Mesenchymal stem cell (in vitro differentiated cells and primary cell): ENCODE data around the gene PRND.

ENCODE experiments used
- DNase-seq: peaks from one replicate; pipeline ENCODE4 v3.0.0-alpha.2; 2013
- H2AFZ ChIP-seq: one replicate; pipeline ENCODE4 v1.6.1; 2013; ENCODE audit warnings: low read depth, mild to moderate bottlenecking, control low read depth, inconsistent platforms, low read length, moderate library complexity
- H2AK5ac ChIP-seq: 2 replicates; pipeline ENCODE4 v1.6.1; 2013; ENCODE audit warnings: low read length, moderate library complexity, mild to moderate bottlenecking, inconsistent platforms; ENCODE audit not compliant: severe bottlenecking
- H2BK120ac ChIP-seq: one replicate; pipeline ENCODE4 v1.6.1; 2013; ENCODE audit warnings: low read depth, mild to moderate bottlenecking, inconsistent platforms, low read length, moderate library complexity
- H2BK12ac ChIP-seq, 2 experiments: one replicate each; pipeline ENCODE4 v1.6.1; 2013; ENCODE audit warnings: inconsistent platforms in 2 of 2, low read length in 2 of 2, mild to moderate bottlenecking in 2 of 2, moderate library complexity in 2 of 2, control low read depth in 1 of 2
- H2BK15ac ChIP-seq: one replicate; pipeline ENCODE4 v1.6.1; 2013; ENCODE audit warnings: mild to moderate bottlenecking, low read depth, inconsistent platforms; ENCODE audit not compliant: poor library complexity, severe bottlenecking
- H2BK5ac ChIP-seq: 2 replicates; pipeline ENCODE4 v1.6.1; 2013; ENCODE audit warnings: low read depth, mild to moderate bottlenecking, low read length, control low read depth, inconsistent platforms; ENCODE audit not compliant: poor library complexity, severe bottlenecking
- H3K14ac ChIP-seq, 2 experiments: one replicate each; pipeline ENCODE4 v1.6.1; 2013; ENCODE audit warnings: inconsistent platforms in 2 of 2, low read length in 2 of 2, control low read depth in 1 of 2, mild to moderate bottlenecking in 1 of 2, moderate library complexity in 1 of 2
- H3K18ac ChIP-seq, 2 experiments: one replicate each; pipeline ENCODE4 v1.6.1; 2013; ENCODE audit warnings: inconsistent platforms in 2 of 2, low read length in 2 of 2, control low read depth in 1 of 2, low read depth in 1 of 2, mild to moderate bottlenecking in 1 of 2
- H3K23ac ChIP-seq, 2 experiments: one replicate each; pipeline ENCODE4 v1.6.1; 2013; ENCODE audit warnings: inconsistent platforms in 2 of 2, low read length in 2 of 2, mild to moderate bottlenecking in 2 of 2, moderate library complexity in 2 of 2, control low read depth in 1 of 2
- H3K27ac ChIP-seq: 2 replicates; pipeline ENCODE4 v1.5.1; 2013; ENCODE audit warnings: mild to moderate bottlenecking, moderate library complexity, low read length, control low read depth, inconsistent platforms; ENCODE audit not compliant: poor library complexity, severe bottlenecking
- H3K27me3 ChIP-seq, 2 experiments: 2 replicates each; pipeline versions ENCODE4 v1.6.1 to v1.7.0; 2013; ENCODE audit warnings: low read length in 2 of 2, mild to moderate bottlenecking in 2 of 2, moderate library complexity in 2 of 2, control low read depth in 1 of 2, inconsistent platforms in 1 of 2; ENCODE audit not compliant: control insufficient read depth in 1 of 2, insufficient read depth in 1 of 2
- H3K36me3 ChIP-seq, 2 experiments: 2 replicates each; pipeline versions ENCODE4 v1.6.1 to v1.7.0; 2013; ENCODE audit warnings: low read length in 2 of 2, control low read depth in 1 of 2, inconsistent platforms in 1 of 2, low read depth in 1 of 2, mild to moderate bottlenecking in 1 of 2; ENCODE audit not compliant: insufficient read depth in 2 of 2, control insufficient read depth in 1 of 2
- H3K4ac ChIP-seq, 2 experiments: one replicate each; pipeline ENCODE4 v1.6.1; 2013; ENCODE audit warnings: inconsistent platforms in 2 of 2, low read length in 2 of 2, mild to moderate bottlenecking in 2 of 2, moderate library complexity in 2 of 2, control low read depth in 1 of 2, low read depth in 1 of 2
- H3K4me1 ChIP-seq: 2 replicates; pipeline ENCODE4 v1.6.1; 2013; ENCODE audit warnings: low read depth, low read length, control low read depth; ENCODE audit not compliant: control insufficient read depth, insufficient read depth
- H3K4me2 ChIP-seq: 2 replicates; pipeline ENCODE4 v1.6.1; 2013; ENCODE audit warnings: low read length, mild to moderate bottlenecking, inconsistent platforms; ENCODE audit not compliant: poor library complexity, severe bottlenecking
- H3K4me3 ChIP-seq, 2 experiments: 2 replicates each; pipeline versions ENCODE4 v1.5.1 to v1.7.0; 2013; ENCODE audit warnings: low read length in 2 of 2, mild to moderate bottlenecking in 2 of 2, control low read depth in 1 of 2, low read depth in 1 of 2; ENCODE audit not compliant: insufficient read depth in 1 of 2
- H3K79me1 ChIP-seq: replicated peaks from 2 replicates; pipeline ENCODE4 v1.6.1; 2013; ENCODE audit warnings: mild to moderate bottlenecking, control low read depth, low read length, inconsistent platforms; ENCODE audit not compliant: poor library complexity, severe bottlenecking
- H3K9ac ChIP-seq: 2 replicates; pipeline ENCODE4 v1.7.0; 2013; ENCODE audit warnings: mild to moderate bottlenecking, low read length, moderate library complexity
- H3K9me3 ChIP-seq: 2 replicates; pipeline ENCODE4 v1.7.0; 2013; ENCODE audit warnings: mild to moderate bottlenecking, low read length; ENCODE audit not compliant: control insufficient read depth
- H4K8ac ChIP-seq: one replicate; pipeline ENCODE4 v1.6.1; 2013; ENCODE audit warnings: inconsistent platforms, mild to moderate bottlenecking, low read length, moderate library complexity
- H4K91ac ChIP-seq: one replicate; pipeline ENCODE4 v1.6.1; 2013; ENCODE audit warnings: mild to moderate bottlenecking, low read length, inconsistent platforms
- WGBS: methylation state at CpG from one replicate; pipeline ENCODE4 v1.1.7; 2013; ENCODE audit warnings: mixed read lengths; 5-methylcytosine and 5-hydroxymethylcytosine counted together

Gene PRND

GRCh38 chr20:4773736-4774135, 52.0 kb downstream of the PRND start:
- no peaks in the 10 kb centered on the region for H3K36me3 ChIP-seq
- H4K8ac ChIP-seq = no peak overlapping the region
- H2BK12ac ChIP-seq = no peak overlapping the region
- no peaks in the 10 kb centered on the region for H3K27me3 ChIP-seq
- no peaks in the 10 kb centered on the region for H3K4me1 ChIP-seq
- no peak overlapping the region for H3K4me3 ChIP-seq
- peaks cover 14% of the 10 kb centered on the region for H3K9me3 ChIP-seq
- 79% methylated on average over 5 of the region's 5 CpGs for WGBS
- no peak overlapping the region for H2BK5ac ChIP-seq
- no peak overlapping the region for H3K14ac ChIP-seq
- no peak overlapping the region for H2BK15ac ChIP-seq
- H3K23ac ChIP-seq = no peak overlapping the region
- H3K4ac ChIP-seq = no peak overlapping the region
- H2AK5ac ChIP-seq = no peak overlapping the region
- H3K9ac ChIP-seq = no peak overlapping the region
- H2BK120ac ChIP-seq = no peak overlapping the region
- no peak overlapping the region for H2AFZ ChIP-seq
- H3K27ac ChIP-seq = no peak overlapping the region
- no peak overlapping the region for H4K91ac ChIP-seq
- H3K18ac ChIP-seq = no peak overlapping the region
- H3K4me2 ChIP-seq = no peak overlapping the region
- DNase-seq = no peak
- no peaks in the 10 kb centered on the region for H3K79me1 ChIP-seq

- Histone ChIP-seq H2BK12ac (no peak overlapping the region), H2BK5ac (no peak overlapping the region), H3K4me2 (no peak overlapping the region), H3K79me1 (no peaks in the 10 kb centered on the region), H3K18ac (no peak overlapping the region), H3K27ac (no peak overlapping the region), H3K9ac (no peak overlapping the region), H3K4ac (no peak overlapping the region), H4K91ac (no peak overlapping the region), H4K8ac (no peak overlapping the region), H3K4me3 (no peak overlapping the region), H3K4me1 (no peaks in the 10 kb centered on the region), H3K14ac (no peak overlapping the region), H3K27me3 (no peaks in the 10 kb centered on the region), H2BK15ac (no peak overlapping the region), H2BK120ac (no peak overlapping the region), H3K23ac (no peak overlapping the region), H2AFZ (no peak overlapping the region), H2AK5ac (no peak overlapping the region), H3K36me3 (no peaks in the 10 kb centered on the region), H3K9me3 (peaks cover 14% of the 10 kb centered on the region)
- peak; percentile 32 for DNase-seq
- WGBS = no CpG with 5 or more reads among the region's 4 CpGs
Measured at GRCh38 chr20:4774207-4774606, 52.5 kb downstream of the PRND start.

GRCh38 chr20:4775322-4776078, 53.8 kb downstream of the PRND start:
- 93% methylated on average over 20 of the region's 21 CpGs for WGBS
- no peak overlapping the region for H3K18ac ChIP-seq
- no peak overlapping the region for H3K9ac ChIP-seq

GRCh38 chr20:4776079-4776630, 54.4 kb downstream of the PRND start:
- 66% methylated on average over 13 of the region's 14 CpGs for WGBS
- no peak overlapping the region for H2BK12ac ChIP-seq
- no peak overlapping the region for H2AK5ac ChIP-seq
- no peak overlapping the region for H3K14ac ChIP-seq
- no peak overlapping the region for H2BK5ac ChIP-seq
- H2AFZ ChIP-seq = no peak overlapping the region
- no peak overlapping the region for H3K18ac ChIP-seq
- no peaks in the 10 kb centered on the region for H3K4me1 ChIP-seq
- no peaks in the 10 kb centered on the region for H3K79me1 ChIP-seq
- H3K9ac ChIP-seq = no peak overlapping the region
- H3K27ac ChIP-seq = no peak overlapping the region
- H4K8ac ChIP-seq = no peak overlapping the region
- no peak overlapping the region for H4K91ac ChIP-seq
- no peak overlapping the region for H2BK120ac ChIP-seq
- no peak overlapping the region for H2BK15ac ChIP-seq
- no peak overlapping the region for H3K4me3 ChIP-seq
- no peaks in the 10 kb centered on the region for H3K27me3 ChIP-seq
- no peak overlapping the region for H3K4me2 ChIP-seq
- DNase-seq = no peak
- no peaks in the 10 kb centered on the region for H3K36me3 ChIP-seq
- no peak overlapping the region for H3K23ac ChIP-seq
- H3K9me3 ChIP-seq = peaks cover 14% of the 10 kb centered on the region
- no peak overlapping the region for H3K4ac ChIP-seq

More at GRCh38 chr20:4775322-4776078, 53.8 kb downstream of the PRND start:
- H3K4me1 ChIP-seq = no peaks in the 10 kb centered on the region
- no peak overlapping the region for H3K23ac ChIP-seq
- no peaks in the 10 kb centered on the region for H3K27me3 ChIP-seq
- H2BK120ac ChIP-seq = no peak overlapping the region
- H2AK5ac ChIP-seq = no peak overlapping the region
- peaks cover 14% of the 10 kb centered on the region for H3K9me3 ChIP-seq
- no peak overlapping the region for H4K91ac ChIP-seq
- H3K14ac ChIP-seq = no peak overlapping the region
- no peak overlapping the region for H3K4me2 ChIP-seq
- H4K8ac ChIP-seq = no peak overlapping the region
- H3K79me1 ChIP-seq = no peaks in the 10 kb centered on the region
- no peak overlapping the region for H3K4me3 ChIP-seq
- no peak overlapping the region for H2BK5ac ChIP-seq
- H2AFZ ChIP-seq = no peak overlapping the region
- H2BK15ac ChIP-seq = no peak overlapping the region
- no peak for DNase-seq
- H3K36me3 ChIP-seq = no peaks in the 10 kb centered on the region
- H2BK12ac ChIP-seq = no peak overlapping the region
- H3K4ac ChIP-seq = no peak overlapping the region
- H3K27ac ChIP-seq = no peak overlapping the region
